K562 (cell line): ENCODE results near the gene TBX6. TPM values are rescaled to one million over a fixed set of nuclear protein-coding genes. Genes with fewer than 3 reads are reported as not detected.

ENCODE experiments used
- ATF1 ChIP-seq, 2 experiments: fragments of 450-650 bp in 1 of 2; IDR thresholded peaks; 2 replicates each; pipeline ENCODE4 v1.6.1; 2016; ENCODE audit warnings: missing compliant biosample characterization in 1 of 2, missing genetic modification characterization in 1 of 2
- CREM ChIP-seq: IDR thresholded peaks from 2 replicates; pipeline ENCODE4 v1.6.1; 2014; ENCODE audit warnings: antibody characterized with exemption, low read depth
- FOXK1 ChIP-seq: sonication (generic); formaldehyde crosslinking; IDR thresholded peaks from 2 replicates; pipeline ENCODE4 v1.8.0; 2022; ENCODE audit warnings: missing genetic modification reagents, mild to moderate bottlenecking, borderline replicate concordance
- MCM7 ChIP-seq, 2 experiments: fragments of 450-650 bp; IDR thresholded peaks; 2 replicates each; pipeline ENCODE4 v1.6.1; 2016 to 2018
- MGA ChIP-seq: fragments of 450-650 bp; IDR thresholded peaks from 2 replicates; pipeline ENCODE4 v1.6.1; 2016; ENCODE audit warnings: mild to moderate bottlenecking, moderate library complexity
- NBN ChIP-seq: fragments of 450-650 bp; IDR thresholded peaks from 2 replicates; pipeline ENCODE4 v1.6.1; 2016; ENCODE audit warnings: low read depth, mild to moderate bottlenecking
- NCOR1 ChIP-seq: fragments of 450-650 bp; IDR thresholded peaks from 2 replicates; pipeline ENCODE4 v1.6.1; 2016; ENCODE audit warnings: mild to moderate bottlenecking, moderate library complexity
- TAL1 ChIP-seq: fragments of 450-650 bp; IDR thresholded peaks from 2 replicates; pipeline ENCODE4 v1.6.1; 2016; ENCODE audit warnings: mild to moderate bottlenecking
- TGIF2 ChIP-seq: sonication (generic); formaldehyde crosslinking; IDR thresholded peaks from 2 replicates; pipeline ENCODE4 v1.8.1; 2022; ENCODE audit warnings: mild to moderate bottlenecking, missing genetic modification reagents, moderate library complexity
- TOE1 ChIP-seq, 2 experiments: fragments of 450-650 bp in 1 of 2; sonication (generic) in 1 of 2; formaldehyde crosslinking in 1 of 2; IDR thresholded peaks; 2 replicates each; pipeline versions ENCODE4 v1.7.1 to v1.8.0; 2016 to 2022; ENCODE audit warnings: borderline replicate concordance in 2 of 2, mild to moderate bottlenecking in 2 of 2, antibody characterized with exemption in 1 of 2, inconsistent platforms in 1 of 2, low read depth in 1 of 2, missing genetic modification reagents in 1 of 2, moderate library complexity in 1 of 2
- VEZF1 ChIP-seq: fragments of 200-800 bp; sonication (Bioruptor generic); IDR thresholded peaks from 2 replicates; pipeline ENCODE4 v1.6.1; 2017; ENCODE audit warnings: missing genetic modification characterization, missing compliant biosample characterization
- ZNF253 ChIP-seq: fragments of 250-450 bp; sonication (Bioruptor Pico); conservative IDR thresholded peaks from 2 replicates; pipeline ENCODE4 v1.6.1; 2021; ENCODE audit warnings: mild to moderate bottlenecking
- polyA plus RNA-seq, 8 experiments: library from polyadenylated mRNA; depleted of rRNA in 4 of 8; stranded (reverse) in 5 of 8; unstranded in 3 of 8; fragments of >200 nt; fragmentation: Nextera tagmentation in 2 of 8; fragmentation: Illumina TruSeq in 1 of 8; extraction: Ambion mirVana in 2 of 8; extraction: Trizol in 1 of 8; gene quantifications; 2 replicates each; pipeline versions ENCODE4 v1.2.1 to v1.2.3, GENCODE V29; 2011 to 2014; ENCODE audit warnings: inconsistent platforms in 1 of 8, missing spikeins in 1 of 8
- total RNA-seq, 7 experiments: library from RNA; depleted of rRNA in 6 of 7; stranded (reverse); fragments of >200 nt in 6 of 7; fragmentation: Illumina TruSeq in 2 of 7; extraction: Trizol in 2 of 7; gene quantifications; 2 replicates each; pipeline versions ENCODE4 v1.2.1 to v1.2.3, GENCODE V29; 2011 to 2021; ENCODE audit warnings: low replicate concordance in 1 of 7

Gene TBX6
- total and polyA plus RNA-seq, 9 of the 15 experiments (the other 6 are each of a cell fraction or from before 2014, with no cell fraction given): 0.07 to 0.58 (median 0.11) TPM; not detected in 2

GRCh38 chr16:30096105-30096861 is 4.6 kb upstream of the TBX6 start, which contains the start of gene YPEL3 (continued):
- peak; percentile 78 for TF ChIP-seq MGA
- TF ChIP-seq MCM7 (IDR thresholded peaks at IDR 0.05): no peak
- TF ChIP-seq TGIF2: no peak
- no peak for TF ChIP-seq NBN
- TF ChIP-seq FOXK1 (CRISPR knock-in tag): no peak
- TF ChIP-seq ATF1 (CRISPR knock-in tag; IDR thresholded peaks at IDR 0.05): no peak
- TF ChIP-seq ATF1 (tag; IDR thresholded peaks at IDR 0.05): peak; percentile 29; the same call in 1 of the 2 replicates
- peak; percentile 94 for TF ChIP-seq VEZF1 (CRISPR knock-in tag)
- TF ChIP-seq NCOR1: no peak
- TF ChIP-seq TAL1: no peak
- no peak for TF ChIP-seq ZNF253 (CRISPR knock-in tag)
- TF ChIP-seq CREM: peak; percentile 47; the same call in 1 of the 2 replicates
- no peak for TF ChIP-seq TOE1 (IDR thresholded peaks at IDR 0.05; ENCODE audit: borderline replicate concordance)
- TF ChIP-seq TOE1 (CRISPR knock-in tag; IDR thresholded peaks at IDR 0.05; ENCODE audit: borderline replicate concordance, low read depth): no peak
